Peyer's patch (tissue), 4 donors: Measurements from ENCODE around the gene ZNF407.

Experiments
- POLR2A ChIP-seq, 2 donors: fragments of 450-650 bp; IDR thresholded peaks; one replicate each; pipeline ENCODE4 v1.5.1; 2017; ENCODE audit warnings: antibody characterized with exemption in 2 of 2, mild to moderate bottlenecking in 2 of 2, moderate library complexity in 2 of 2
- TF ChIP-seq, protein P1 (sequence below), 6 experiments: fragments of 450-650 bp in 4 of 6; fragments of 200-600 bp in 2 of 6; sonication (generic) in 1 of 6; IDR thresholded peaks; one replicate each; pipeline ENCODE4 v1.5.1; 2017 to 2019; ENCODE audit warnings: antibody characterized with exemption in 6 of 6, mild to moderate bottlenecking in 3 of 6, moderate library complexity in 1 of 6

DNA sequence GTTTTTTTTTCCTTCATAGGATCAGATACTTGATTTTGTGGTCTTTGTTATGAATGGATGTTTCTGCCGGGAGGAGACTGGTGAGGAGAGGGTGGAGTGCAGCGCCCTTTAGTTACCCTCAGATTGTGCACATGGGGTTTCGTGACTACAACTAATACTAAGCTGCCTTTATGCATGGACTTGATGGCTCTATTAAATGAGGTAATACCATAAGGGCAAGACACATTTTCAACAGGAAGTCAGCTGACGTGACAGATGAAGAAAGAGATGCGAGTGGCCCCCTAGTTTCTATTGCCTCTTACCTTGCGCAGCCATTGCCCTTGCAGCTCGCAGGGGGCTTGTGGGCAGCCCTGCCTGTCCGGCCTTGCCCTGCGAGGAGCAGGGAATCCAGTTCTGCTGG, 24.4 kb downstream of the ZNF407 start:
- TF ChIP-seq POLR2A (IDR thresholded peaks at IDR 0.05) = no peak
- TF ChIP-seq, protein P1, sequence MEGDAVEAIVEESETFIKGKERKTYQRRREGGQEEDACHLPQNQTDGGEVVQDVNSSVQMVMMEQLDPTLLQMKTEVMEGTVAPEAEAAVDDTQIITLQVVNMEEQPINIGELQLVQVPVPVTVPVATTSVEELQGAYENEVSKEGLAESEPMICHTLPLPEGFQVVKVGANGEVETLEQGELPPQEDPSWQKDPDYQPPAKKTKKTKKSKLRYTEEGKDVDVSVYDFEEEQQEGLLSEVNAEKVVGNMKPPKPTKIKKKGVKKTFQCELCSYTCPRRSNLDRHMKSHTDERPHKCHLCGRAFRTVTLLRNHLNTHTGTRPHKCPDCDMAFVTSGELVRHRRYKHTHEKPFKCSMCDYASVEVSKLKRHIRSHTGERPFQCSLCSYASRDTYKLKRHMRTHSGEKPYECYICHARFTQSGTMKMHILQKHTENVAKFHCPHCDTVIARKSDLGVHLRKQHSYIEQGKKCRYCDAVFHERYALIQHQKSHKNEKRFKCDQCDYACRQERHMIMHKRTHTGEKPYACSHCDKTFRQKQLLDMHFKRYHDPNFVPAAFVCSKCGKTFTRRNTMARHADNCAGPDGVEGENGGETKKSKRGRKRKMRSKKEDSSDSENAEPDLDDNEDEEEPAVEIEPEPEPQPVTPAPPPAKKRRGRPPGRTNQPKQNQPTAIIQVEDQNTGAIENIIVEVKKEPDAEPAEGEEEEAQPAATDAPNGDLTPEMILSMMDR (IDR thresholded peaks at IDR 0.05) = no peak
